HCT116 (cell line): ENCODE results near the gene NDUFS8. TPM values are rescaled to one million over a fixed set of nuclear protein-coding genes. Genes with fewer than 3 reads are reported as not detected.

ENCODE experiments used
- ATAC-seq: fragments of 200-7000 bp; cut with Tn5 transposase; 2 replicates; pipeline ENCODE4 v1.9.1; 2020; ENCODE audit warnings: mild to moderate bottlenecking, moderate library complexity
- BruUV-seq: library from RNA; stranded (reverse); fragments of 400-500 nt; replicated peaks from 2 replicates; lab custom pipeline; 2021; lab: Mats Ljungman, UMichigan
- CTCF ChIA-PET: fragments of 300-600 bp; sonication (Branson Sonifier 250); formaldehyde crosslinking; loops from one replicate; lab custom pipeline; 2021; ENCODE audit warnings: antibody characterized with exemption; lab: Charles Lee
- POLR2A ChIA-PET: fragments of 300-600, 350-600 bp; sonication (Branson Sonifier 250); formaldehyde crosslinking; loops from one replicate; lab custom pipeline; 2021; ENCODE audit warnings: antibody characterized with exemption; lab: Charles Lee
- RAD21 ChIA-PET, 2 experiments: fragments of 300-600 bp; sonication (Branson Sonifier 250); formaldehyde crosslinking; loops; one replicate each; lab custom pipeline; 2023; ENCODE audit warnings: low total read pairs in 2 of 2; ENCODE audit not compliant: uncharacterized antibody in 2 of 2, unreplicated experiment in 2 of 2, low non-redundant PET in 1 of 2; lab: Charles Lee
- DNase-seq: peaks from one replicate; pipeline ENCODE4 v3.0.0-alpha.2; 2010; ENCODE audit warnings: low read depth, low spot score
- H2AFZ ChIP-seq: fragments of 200-600 bp; shearing (Covaris generic), sonication (generic); 2 replicates; pipeline ENCODE4 v1.6.1; 2017; ENCODE audit warnings: low read depth, mixed run types, mixed read lengths, antibody characterized with exemption, low read length; ENCODE audit not compliant: poor library complexity, severe bottlenecking
- H3K27ac ChIP-seq: 2 replicates; pipeline ENCODE4 v1.5.1; 2012; ENCODE audit warnings: low read depth, low read length
- H3K27me3 ChIP-seq: fragments of 200-600 bp; sonication (generic); 2 replicates; pipeline ENCODE4 v1.6.1; 2016; ENCODE audit warnings: mixed run types, low read length, mixed read lengths; ENCODE audit not compliant: insufficient read depth
- H3K36me3 ChIP-seq, 2 experiments: fragments of 200-500 bp in 1 of 2; fragments of 200-600 bp in 1 of 2; sonication (Bioruptor generic) in 1 of 2; sonication (generic) in 1 of 2; 2 replicates each; pipeline versions ENCODE4 v1.5.1 to v1.6.1; 2014 to 2016; ENCODE audit warnings: low read length in 2 of 2, inconsistent platforms in 1 of 2, mixed read lengths in 1 of 2, mixed run types in 1 of 2; ENCODE audit not compliant: insufficient read depth in 2 of 2, control insufficient read depth in 1 of 2
- H3K4me1 ChIP-seq, 2 experiments: fragments of 200-600 bp in 1 of 2; sonication (generic) in 1 of 2; 2 replicates each; pipeline versions ENCODE4 v1.5.1 to v1.6.1; 2012 to 2017; ENCODE audit warnings: low read length in 2 of 2, inconsistent platforms in 1 of 2, mild to moderate bottlenecking in 1 of 2, mixed read lengths in 1 of 2, mixed run types in 1 of 2, moderate library complexity in 1 of 2; ENCODE audit not compliant: insufficient read depth in 2 of 2, control insufficient read depth in 1 of 2
- H3K4me2 ChIP-seq: fragments of 200-600 bp; sonication (generic); 2 replicates; pipeline ENCODE4 v1.6.1; 2017; ENCODE audit warnings: mixed run types, low read length, mixed read lengths
- H3K4me3 ChIP-seq, 2 experiments: fragments of 200-600 bp in 1 of 2; sonication (generic) in 1 of 2; replicated peaks in 1 of 2; 2 replicates each; pipeline ENCODE4 v1.5.1; 2011 to 2016; ENCODE audit warnings: low read length in 2 of 2, control low read depth in 1 of 2, low read depth in 1 of 2, mild to moderate bottlenecking in 1 of 2, mixed read lengths in 1 of 2, mixed run types in 1 of 2
- H3K79me2 ChIP-seq: fragments of 200-600 bp; sonication (generic); 2 replicates; pipeline ENCODE4 v1.6.1; 2017; ENCODE audit warnings: mild to moderate bottlenecking, mixed run types, low read length, moderate library complexity, mixed read lengths; ENCODE audit not compliant: insufficient read depth
- H3K9ac ChIP-seq: fragments of 200-600 bp; sonication (generic); 2 replicates; pipeline ENCODE4 v1.6.1; 2016; ENCODE audit warnings: low read length, mixed read lengths
- H3K9me2 ChIP-seq: fragments of 200-600 bp; sonication (generic), shearing (Covaris generic); 2 replicates; pipeline ENCODE4 v1.6.1; 2017; ENCODE audit warnings: mixed run types, mild to moderate bottlenecking, moderate library complexity; ENCODE audit not compliant: insufficient read depth
- H3K9me3 ChIP-seq, 2 experiments: fragments of 200-500 bp in 1 of 2; fragments of 200-600 bp in 1 of 2; sonication (Bioruptor generic) in 1 of 2; sonication (generic) in 1 of 2; 2 replicates each; pipeline ENCODE4 v1.6.1; 2014 to 2017; ENCODE audit warnings: low read length in 2 of 2, mixed read lengths in 2 of 2, inconsistent platforms in 1 of 2, low read depth in 1 of 2, mild to moderate bottlenecking in 1 of 2, mixed run types in 1 of 2, moderate library complexity in 1 of 2; ENCODE audit not compliant: control insufficient read depth in 1 of 2, insufficient read depth in 1 of 2
- H4K20me1 ChIP-seq: fragments of 200-600 bp; sonication (generic), shearing (Covaris generic); 2 replicates; pipeline ENCODE4 v1.6.1; 2017; ENCODE audit warnings: mixed run types, mild to moderate bottlenecking, moderate library complexity; ENCODE audit not compliant: insufficient read depth
- CEBPB ChIP-seq: IDR thresholded peaks from 2 replicates; pipeline ENCODE4 v1.6.1; 2012; ENCODE audit warnings: low read depth
- ELF1 ChIP-seq: IDR thresholded peaks from 2 replicates; pipeline ENCODE4 v1.6.1; 2012; ENCODE audit warnings: low read depth, borderline replicate concordance
- FOSL1 ChIP-seq: IDR thresholded peaks from 2 replicates; pipeline ENCODE4 v1.6.1; 2012; ENCODE audit warnings: low read depth
- MAX ChIP-seq: IDR thresholded peaks from 2 replicates; pipeline ENCODE4 v1.6.1; 2012
- POLR2AphosphoS5 ChIP-seq: IDR thresholded peaks from 2 replicates; pipeline ENCODE4 v1.6.1; 2011; ENCODE audit warnings: mild to moderate bottlenecking, low read depth, low read length, moderate library complexity
- RAD21 ChIP-seq: IDR thresholded peaks from 2 replicates; pipeline ENCODE4 v1.6.1; 2012; ENCODE audit warnings: low read depth, mild to moderate bottlenecking
- REST ChIP-seq: IDR thresholded peaks from 2 replicates; pipeline ENCODE4 v1.6.1; 2012; ENCODE audit warnings: low read depth
- SIN3A ChIP-seq: IDR thresholded peaks from 2 replicates; pipeline ENCODE4 v1.6.1; 2012; ENCODE audit warnings: low read depth
- SRF ChIP-seq: IDR thresholded peaks from 2 replicates; pipeline ENCODE4 v1.6.1; 2012; ENCODE audit warnings: low read depth
- YY1 ChIP-seq: IDR thresholded peaks from 2 replicates; pipeline ENCODE4 v1.6.1; 2011; ENCODE audit warnings: low read length, low read depth, moderate library complexity, mild to moderate bottlenecking; ENCODE audit not compliant: insufficient replicate concordance; ENCODE audit errors: extremely low read depth
- ZBTB33 ChIP-seq: IDR thresholded peaks from 2 replicates; pipeline ENCODE4 v1.6.1; 2011; ENCODE audit warnings: mild to moderate bottlenecking, low read length, moderate library complexity; ENCODE audit not compliant: insufficient replicate concordance; ENCODE audit errors: extremely low read depth
- ZFX ChIP-seq: fragments of 450-650 bp; IDR thresholded peaks from 2 replicates; pipeline ENCODE4 v1.6.1; 2017
- ZNF274 ChIP-seq: fragments of 200-500 bp; sonication (Bioruptor generic); IDR thresholded peaks from 2 replicates; pipeline ENCODE4 v1.6.1; 2014; ENCODE audit warnings: mild to moderate bottlenecking, low read depth, low read length, inconsistent platforms
- intact Hi-C: fragments of 100-400 bp; cut with micrococcal nuclease; formaldehyde crosslinking; loops from 2 replicates; pipeline ENCODE4 v1.10.0; 2022
- total RNA-seq: library from RNA; stranded (reverse); gene quantifications from one replicate; pipeline ENCODE4 v1.2.1, GENCODE V29; 2021; ENCODE audit not compliant: unreplicated experiment

NDUFS8 gene
- total RNA-seq, 1 experiment from 2014 or later: 189 TPM

GRCh38 chr11:68017980-68018729 lies 12.3 kb upstream of the NDUFS8 start:
- no peaks in the 10 kb centered on the region for H3K9me2 ChIP-seq
- H4K20me1 ChIP-seq: no peaks in the 10 kb centered on the region
- no peaks in the 10 kb centered on the region for H3K9me3 ChIP-seq
- peak overlapping the region; percentile 52; the same call in 1 of the 2 replicates for H3K27ac ChIP-seq
- intact Hi-C loops: no loop called here
- H3K4me3 ChIP-seq: no peak overlapping the region
- ChIA-PET RAD21 (no interaction called here), CTCF (no interaction called here)
- H2AFZ ChIP-seq: no peak overlapping the region
- H3K4me1 ChIP-seq: peaks cover 61 to 74% of the 10 kb centered on the region in 2 experiments
- no peak for ATAC-seq
- H3K4me2 ChIP-seq: peak overlapping the region; percentile 70
- peaks cover 3% of the 10 kb centered on the region; the same call in 1 of the 2 replicates for H3K79me2 ChIP-seq
- no peaks in the 10 kb centered on the region for H3K36me3 ChIP-seq
- TF ChIP-seq RAD21: no peak
- TF ChIP-seq SIN3A: no peak
- TF ChIP-seq MAX: no peak
- TF ChIP-seq CEBPB: no peak
- TF ChIP-seq, all 23 proteins: peak for 0
- H3K9ac ChIP-seq: no peak overlapping the region
- no peak for DNase-seq
- no peaks in the 10 kb centered on the region for H3K27me3 ChIP-seq
- POLR2A ChIA-PET: no interaction called here
- no TSS peak for BruUV-seq

- Histone ChIP-seq H3K27ac (no peak overlapping the region), H3K36me3 (no peaks in the 10 kb centered on the region), H3K4me1 (peaks cover 56 to 68% of the 10 kb centered on the region in 2 experiments), H2AFZ (no peak overlapping the region), H3K4me3 (no peak overlapping the region), H3K27me3 (no peaks in the 10 kb centered on the region), H4K20me1 (no peaks in the 10 kb centered on the region), H3K79me2 (peaks cover 3% of the 10 kb centered on the region; the same call in 1 of the 2 replicates), H3K4me2 (no peak overlapping the region), H3K9ac (no peak overlapping the region), H3K9me2 (no peaks in the 10 kb centered on the region), H3K9me3 (no peaks in the 10 kb centered on the region)
- POLR2A ChIA-PET: no interaction called here
- no TSS peak for BruUV-seq
- RAD21 ChIA-PET: no interaction called here
- ATAC-seq (no peak), DNase-seq (no peak)
- intact Hi-C loops: no loop called here
- TF ChIP-seq FOSL1: no peak
- no peak for TF ChIP-seq RAD21
- no peak for TF ChIP-seq ZNF274
- no peak for TF ChIP-seq MAX
- TF ChIP-seq POLR2AphosphoS5: no peak
- TF ChIP-seq YY1: no peak
- TF ChIP-seq ELF1: no peak
- no peak for TF ChIP-seq SRF
- TF ChIP-seq ZBTB33: no peak
- TF ChIP-seq ZFX: no peak
- TF ChIP-seq REST: no peak
- TF ChIP-seq, all 23 proteins: peak for 0
- CTCF ChIA-PET: no interaction called here
These were observed 11.7 kb upstream of the NDUFS8 start for GRCh38 chr11:68018730-68019190.
